T1000 (cell line): ENCODE measurements around the gene LRP1B.

Experiments used
- DNase-seq: peaks from one replicate; lab custom pipeline; 2025; ENCODE audit warnings: mixed read lengths; lab: John Stamatoyannopoulos, UW

Gene LRP1B

GRCh38 chr2:141957321-141957720 lies 173.5 kb downstream of the LRP1B start:
- DNase-seq, result no peak

DNA sequence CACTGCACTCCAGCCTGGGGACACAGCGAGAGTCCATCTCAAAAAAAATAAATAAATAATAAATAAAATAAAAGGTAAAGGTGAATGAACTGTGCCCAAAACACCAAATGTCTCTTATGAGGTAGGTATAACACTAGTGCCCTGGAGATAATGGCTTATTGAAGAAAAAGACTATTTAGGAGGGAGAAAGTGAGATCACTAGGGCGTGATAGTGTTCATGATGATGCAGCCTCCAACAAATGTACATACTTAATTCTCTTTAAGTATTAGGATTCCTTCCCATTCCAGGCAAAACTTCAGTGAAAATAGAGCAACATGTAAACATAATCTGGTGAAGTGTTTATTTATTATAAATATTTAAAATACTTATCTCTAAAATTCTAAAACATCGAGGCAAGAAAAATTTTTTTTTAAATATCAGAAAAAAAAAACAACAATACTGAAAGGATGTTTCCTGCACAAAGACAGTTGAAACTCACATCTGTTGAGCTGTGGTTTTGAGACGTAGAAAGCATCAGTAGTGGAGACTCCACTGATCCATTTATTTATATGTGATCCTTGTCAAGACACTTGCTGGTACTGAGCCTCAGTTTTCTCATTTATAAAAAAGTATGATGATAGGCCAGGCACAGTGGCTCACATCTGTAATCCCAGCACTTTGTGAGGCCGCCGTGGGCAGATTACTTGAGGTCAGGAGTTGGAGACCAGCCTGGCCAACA lies 183.3 kb downstream of the LRP1B start:
- DNase-seq, result no peak

DNA sequence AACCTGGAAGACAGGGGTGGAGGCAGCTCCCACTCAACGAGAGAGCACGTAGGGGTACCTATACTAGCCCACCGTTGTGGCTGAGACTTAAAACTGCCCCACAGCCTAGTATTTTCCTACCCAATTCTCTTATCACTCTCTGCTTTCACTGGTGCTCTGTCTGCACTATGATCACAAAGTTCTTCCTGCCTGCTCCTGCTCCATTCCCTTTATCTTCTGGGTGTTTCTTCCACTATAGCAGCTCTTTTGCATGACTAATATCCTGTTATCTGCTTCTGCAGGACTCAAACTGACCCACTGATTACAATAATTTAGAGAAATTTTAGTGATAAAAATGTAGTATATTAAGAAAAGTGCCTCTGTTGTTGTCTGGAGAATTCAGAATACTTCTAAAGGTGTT lies 184.8 kb downstream of the LRP1B start:
- DNase-seq, result no peak

DNA sequence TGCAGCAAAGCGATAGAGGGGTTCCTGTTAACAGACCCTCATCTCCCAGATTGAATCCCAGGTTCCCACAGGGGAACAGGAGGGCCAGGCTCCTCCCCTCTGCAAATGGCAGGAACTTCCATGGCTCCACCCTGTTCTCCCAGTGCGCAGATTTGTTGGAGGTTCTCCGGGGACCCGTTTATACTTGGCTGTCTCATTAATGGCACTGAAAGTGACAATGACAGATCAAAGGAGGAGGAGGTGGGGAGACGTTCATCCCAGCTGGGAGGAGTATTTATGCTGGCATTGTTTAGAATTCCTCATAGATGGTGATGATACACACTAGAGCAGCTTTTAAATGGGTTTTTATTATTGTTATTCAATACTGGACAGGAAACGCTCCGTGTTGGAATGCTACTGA lies 186.9 kb downstream of the LRP1B start:
- DNase-seq, result no peak

- DNase-seq, result no peak
Observed at GRCh38 chr2:141942006-141942789, 188.6 kb downstream of the LRP1B start.

DNA sequence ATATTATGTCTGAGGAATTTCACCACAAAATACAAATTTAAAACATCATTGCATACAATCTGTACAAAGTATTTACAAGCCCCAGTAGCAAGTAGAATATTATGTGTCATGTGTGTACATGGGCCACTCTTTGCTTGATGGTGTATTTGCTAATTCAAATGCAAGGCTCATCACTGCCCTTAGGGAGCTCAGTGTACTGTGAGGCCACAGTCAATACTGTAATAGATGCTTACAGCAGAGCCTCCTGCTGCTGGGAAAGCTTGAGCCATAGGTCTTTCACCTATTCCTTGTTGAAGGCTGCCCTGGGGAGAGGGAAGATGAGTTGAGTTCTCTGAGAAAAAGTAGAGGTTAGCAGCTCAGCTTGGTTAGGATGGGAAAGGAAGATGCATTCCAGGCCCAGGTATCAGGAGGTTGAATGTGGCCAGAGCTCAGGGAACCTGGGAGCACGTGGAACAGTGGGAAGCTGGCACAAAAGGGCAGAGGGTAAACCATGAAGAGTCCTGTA lies 189.6 kb downstream of the LRP1B start:
- no peak for DNase-seq

DNA sequence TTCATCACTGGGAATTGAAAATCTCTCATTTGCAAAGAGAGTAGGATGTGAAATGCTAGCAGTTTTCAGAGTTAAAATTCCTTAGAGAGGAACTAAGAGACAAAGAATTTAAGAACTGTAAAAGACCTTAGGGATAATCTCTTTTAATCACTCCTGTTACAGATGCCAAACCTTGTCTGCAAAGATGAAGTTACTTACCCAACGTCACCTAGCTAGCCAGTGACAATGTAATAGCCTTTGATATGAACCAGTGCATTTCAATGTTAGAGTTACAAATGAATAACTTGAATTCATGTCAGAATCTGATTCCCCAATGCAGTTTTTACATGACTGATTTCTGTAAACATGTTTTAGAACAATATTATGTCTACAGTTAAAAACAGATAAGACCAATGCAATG lies 190.1 kb downstream of the LRP1B start:
- no peak for DNase-seq

DNA sequence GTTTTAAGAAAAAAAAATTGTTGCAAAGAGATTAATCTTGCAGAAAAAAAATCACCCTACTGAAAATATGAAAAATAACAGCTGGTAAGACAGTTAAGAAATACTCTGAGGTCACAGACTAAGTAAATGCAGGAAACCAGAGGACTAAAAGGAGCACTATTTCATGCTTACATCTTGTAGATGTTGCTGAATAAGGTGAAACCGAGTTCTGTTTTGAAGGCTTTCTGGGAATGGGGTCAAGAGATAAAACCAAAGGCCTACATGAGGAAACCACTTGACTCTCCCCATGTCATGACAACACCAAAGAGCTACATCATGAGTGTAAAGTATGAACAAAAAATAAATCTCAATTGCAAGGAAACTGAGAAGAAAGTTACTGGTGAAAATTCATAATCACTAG lies 197.6 kb downstream of the LRP1B start:
- DNase-seq, result no peak

- DNase-seq, result no peak
Observed at GRCh38 chr2:141932261-141932660, 198.6 kb downstream of the LRP1B start.

- no peak for DNase-seq
Observed at GRCh38 chr2:141931797-141932196, 199.0 kb downstream of the LRP1B start.

DNA sequence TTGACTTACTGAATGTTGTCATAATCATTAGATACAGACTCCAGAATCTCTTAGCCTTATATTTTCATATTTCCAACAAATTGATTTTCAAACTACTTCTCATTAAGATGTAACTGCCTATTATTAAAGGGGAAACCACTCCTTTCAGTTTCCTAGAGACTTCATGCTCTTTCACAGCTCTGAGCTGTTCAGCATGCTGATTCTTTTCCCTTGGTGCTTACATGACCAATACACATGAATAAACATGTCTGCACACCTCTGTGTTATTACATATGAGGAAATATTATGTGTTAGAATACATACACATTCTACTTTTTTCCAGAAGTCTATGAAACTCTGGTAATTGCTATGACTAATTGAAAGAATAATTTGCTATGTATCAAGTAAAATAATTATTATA lies 200.0 kb downstream of the LRP1B start:
- no peak for DNase-seq

DNA sequence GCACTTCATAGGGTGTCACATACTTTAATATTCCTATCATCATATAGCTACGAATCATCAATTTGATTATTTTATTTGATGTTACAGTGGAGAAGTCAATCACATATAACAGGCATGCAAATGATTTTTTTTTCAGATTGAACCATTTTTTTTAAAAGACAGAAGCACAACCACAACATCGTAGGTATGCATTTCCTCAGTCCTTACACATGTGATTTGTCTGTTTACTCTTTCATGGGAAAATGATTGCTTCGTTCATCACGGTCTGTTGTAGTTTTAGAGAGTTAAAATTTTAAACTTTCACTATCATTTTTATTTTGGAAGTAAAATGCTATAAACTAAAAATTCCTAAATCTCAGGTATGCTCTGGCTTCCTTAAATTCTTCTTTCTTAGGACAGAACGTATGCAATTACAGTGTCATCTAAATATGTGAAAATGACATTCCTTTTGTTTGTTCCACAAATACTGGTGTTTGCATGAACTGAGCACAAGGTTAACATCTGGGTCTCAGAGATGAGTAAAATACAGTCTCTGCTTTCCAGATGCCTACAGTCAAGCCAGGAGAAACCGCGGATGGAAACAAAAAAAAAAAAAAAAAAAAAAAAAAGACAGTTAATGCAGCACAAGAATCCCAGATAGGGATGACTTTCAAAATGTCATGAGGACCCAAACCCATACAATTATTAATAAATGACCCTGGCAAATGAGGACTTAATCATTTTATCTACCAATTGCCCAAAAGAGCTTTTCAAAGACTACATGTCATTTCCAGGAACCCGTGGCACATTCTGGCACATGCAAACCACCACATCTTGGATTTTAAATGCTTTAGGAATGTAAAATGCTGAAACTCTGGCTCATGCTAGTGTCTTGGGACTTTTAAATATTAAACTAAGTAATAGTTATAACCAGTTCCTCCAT lies 201.2 kb downstream of the LRP1B start:
- no peak for DNase-seq

- DNase-seq, result no peak
Observed at GRCh38 chr2:141928476-141928875, 202.3 kb downstream of the LRP1B start.

- DNase-seq, result no peak
Observed at GRCh38 chr2:141927536-141927935, 203.3 kb downstream of the LRP1B start.

DNA sequence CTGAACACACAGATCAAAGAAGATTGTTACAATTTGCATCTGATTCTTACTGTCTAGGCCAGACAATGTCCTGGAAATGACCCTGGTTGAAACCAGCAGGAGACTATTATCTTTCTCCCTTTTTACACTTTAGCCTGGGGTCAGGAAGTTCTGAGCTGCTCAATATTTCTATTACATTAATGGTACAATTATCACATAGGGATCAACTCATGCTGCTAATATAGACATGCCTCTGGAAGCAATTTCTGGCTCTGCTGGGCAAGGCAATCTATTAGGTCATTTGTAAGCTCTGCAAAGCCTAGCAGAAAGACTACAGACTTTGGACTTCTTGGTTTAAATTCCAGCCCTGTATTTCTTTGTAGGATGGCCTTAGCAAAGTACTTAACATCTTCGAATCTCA lies 205.3 kb downstream of the LRP1B start:
- no peak for DNase-seq

DNA sequence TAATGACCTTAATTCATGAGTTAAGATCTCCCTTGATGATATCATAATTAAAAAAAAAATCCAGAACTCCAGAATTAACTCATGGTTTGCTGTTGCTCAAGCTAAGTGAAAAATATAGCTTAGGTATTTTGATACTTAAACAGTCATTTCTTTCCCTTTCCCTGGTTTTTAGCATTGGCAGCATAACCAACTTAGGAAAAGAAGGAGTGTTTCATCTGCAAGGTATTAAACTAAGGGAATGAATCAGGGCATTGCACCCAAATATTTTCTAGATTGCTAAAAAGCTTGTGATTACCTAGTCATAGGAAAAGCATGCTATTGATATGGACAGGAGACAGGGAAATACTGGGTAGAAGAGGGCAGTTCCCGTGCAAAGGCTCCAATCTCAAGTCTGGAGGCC lies 207.2 kb downstream of the LRP1B start:
- no peak for DNase-seq

- no peak for DNase-seq
Observed at GRCh38 chr2:141911485-141912066, 219.2 kb downstream of the LRP1B start.

- DNase-seq, result no peak
Observed at GRCh38 chr2:141906678-141907077, 224.1 kb downstream of the LRP1B start.

GRCh38 chr2:141900826-141901225 lies 230.0 kb downstream of the LRP1B start:
- no peak for DNase-seq

DNA sequence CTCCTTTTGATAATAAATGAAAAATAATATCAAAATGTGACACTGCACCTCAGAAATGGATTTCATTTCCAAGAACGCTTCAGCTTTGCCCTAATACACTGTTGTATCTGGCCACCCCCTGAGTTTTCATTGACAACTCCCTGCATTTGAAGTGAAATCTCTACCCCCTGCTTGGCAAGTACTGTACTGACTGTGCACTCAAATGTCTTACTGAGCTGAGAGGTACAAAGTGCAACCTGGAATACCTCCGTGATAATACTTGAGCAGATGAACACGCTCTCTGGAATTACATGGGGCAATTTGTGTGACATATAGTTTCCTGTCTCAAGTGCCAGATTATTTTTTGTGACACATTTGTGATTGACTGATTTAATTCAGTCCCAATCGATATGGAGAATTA lies 231.1 kb downstream of the LRP1B start:
- DNase-seq, result no peak

- DNase-seq, result no peak
Observed at GRCh38 chr2:141889788-141890187, 241.0 kb downstream of the LRP1B start.

DNA sequence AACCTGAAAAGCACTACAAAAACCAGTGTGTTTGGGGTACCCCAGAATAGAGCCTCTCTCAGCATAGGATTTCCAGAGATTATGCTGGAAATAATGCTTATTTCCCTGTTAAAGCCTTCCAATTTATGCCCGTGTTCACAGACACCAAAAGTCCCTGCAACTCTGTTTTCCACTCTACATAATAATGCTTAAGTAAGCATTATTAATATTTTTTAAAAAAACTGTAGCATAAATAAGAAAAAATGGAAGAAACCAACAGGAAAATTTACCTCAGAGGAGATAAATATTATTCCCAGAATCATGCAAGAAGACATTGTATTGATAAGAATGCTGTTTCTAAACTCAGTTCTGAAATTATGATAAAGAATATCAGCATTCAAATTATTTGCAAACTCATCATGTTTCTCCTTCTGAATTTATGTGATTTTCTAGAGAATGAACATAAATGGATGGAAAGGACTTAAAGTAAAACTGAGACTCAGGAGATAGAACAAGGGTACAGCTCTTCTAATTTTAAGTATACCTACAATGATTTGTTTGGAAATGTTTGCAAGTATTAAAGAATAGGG lies 241.7 kb downstream of the LRP1B start:
- DNase-seq, result no peak
